Neuronal stem cell (in vitro differentiated cells): ENCODE measurements around the gene TMEM156.

Experiments used
- DNase-seq: peaks from one replicate; pipeline ENCODE4 v3.0.0-alpha.2; 2013; ENCODE audit warnings: low spot score
- H2AFZ ChIP-seq: one replicate; pipeline ENCODE4 v1.6.1; 2013; ENCODE audit warnings: mild to moderate bottlenecking, low read length, inconsistent platforms
- H2AK5ac ChIP-seq: 2 replicates; pipeline ENCODE4 v1.6.1; 2013; ENCODE audit warnings: low read depth, mild to moderate bottlenecking, inconsistent platforms, low read length, moderate library complexity, mixed read lengths
- H2BK120ac ChIP-seq: 2 replicates; pipeline ENCODE4 v1.6.1; 2013; ENCODE audit warnings: low read depth, mild to moderate bottlenecking, inconsistent platforms, low read length, moderate library complexity, mixed read lengths
- H2BK12ac ChIP-seq: one replicate; pipeline ENCODE4 v1.6.1; 2013; ENCODE audit warnings: low read length, inconsistent platforms
- H2BK15ac ChIP-seq: 2 replicates; pipeline ENCODE4 v1.6.1; 2013; ENCODE audit warnings: mild to moderate bottlenecking, low read length, inconsistent platforms, mixed read lengths
- H2BK5ac ChIP-seq: one replicate; pipeline ENCODE4 v1.6.1; 2013; ENCODE audit warnings: inconsistent platforms, mild to moderate bottlenecking, low read length, moderate library complexity
- H3K14ac ChIP-seq: one replicate; pipeline ENCODE4 v1.6.1; 2013; ENCODE audit warnings: low read length, inconsistent platforms
- H3K18ac ChIP-seq: 2 replicates; pipeline ENCODE4 v1.6.1; 2013; ENCODE audit warnings: low read length, inconsistent platforms
- H3K23ac ChIP-seq: 2 replicates; pipeline ENCODE4 v1.6.1; 2013; ENCODE audit warnings: low read depth, mild to moderate bottlenecking, mixed read lengths, low read length, inconsistent platforms; ENCODE audit not compliant: poor library complexity
- H3K27ac ChIP-seq: replicated peaks from 3 replicates; pipeline ENCODE4 v1.5.1; 2013; ENCODE audit warnings: low read length, inconsistent platforms
- H3K27me3 ChIP-seq, 3 experiments: 2 replicates each; pipeline ENCODE4 v1.6.1; 2013; ENCODE audit warnings: low read length in 3 of 3, mild to moderate bottlenecking in 2 of 3, inconsistent platforms in 1 of 3, low read depth in 1 of 3, mixed read lengths in 1 of 3, moderate library complexity in 1 of 3; ENCODE audit not compliant: control insufficient read depth in 3 of 3, insufficient read depth in 3 of 3
- H3K36me3 ChIP-seq, 2 donors: replicated peaks in 1 of 2; 2 replicates each; pipeline ENCODE4 v1.6.1; 2013; ENCODE audit warnings: low read length in 2 of 2; ENCODE audit not compliant: control insufficient read depth in 2 of 2, insufficient read depth in 2 of 2
- H3K4ac ChIP-seq: 2 replicates; pipeline ENCODE4 v1.6.1; 2013; ENCODE audit warnings: inconsistent platforms, mild to moderate bottlenecking, low read length, moderate library complexity
- H3K4me1 ChIP-seq, 2 donors: 1 replicate in 1 of 2; 2 replicates in 1 of 2; pipeline ENCODE4 v1.6.1; 2013; ENCODE audit warnings: low read length in 2 of 2, low read depth in 1 of 2; ENCODE audit not compliant: control insufficient read depth in 2 of 2, insufficient read depth in 1 of 2
- H3K4me2 ChIP-seq: one replicate; pipeline ENCODE4 v1.6.1; 2013; ENCODE audit warnings: mild to moderate bottlenecking, low read length, inconsistent platforms; ENCODE audit not compliant: insufficient read depth, poor library complexity, severe bottlenecking
- H3K4me3 ChIP-seq, 2 donors: 2 replicates each; pipeline ENCODE4 v1.5.1; 2013; ENCODE audit warnings: low read length in 2 of 2, mild to moderate bottlenecking in 2 of 2, inconsistent platforms in 1 of 2, moderate library complexity in 1 of 2
- H3K79me1 ChIP-seq: one replicate; pipeline ENCODE4 v1.6.1; 2013; ENCODE audit warnings: low read depth, mild to moderate bottlenecking, inconsistent platforms, low read length, moderate library complexity
- H3K9ac ChIP-seq: one replicate; pipeline ENCODE4 v1.6.1; 2013; ENCODE audit warnings: mild to moderate bottlenecking, low read depth, low read length, inconsistent platforms; ENCODE audit not compliant: poor library complexity
- H3K9me3 ChIP-seq, 2 donors: replicated peaks in 1 of 2; 2 replicates each; pipeline versions ENCODE3 to v1.6.1; 2013; ENCODE audit warnings: low read length in 2 of 2, mild to moderate bottlenecking in 2 of 2, inconsistent platforms in 1 of 2, low read depth in 1 of 2, mixed read lengths in 1 of 2, moderate library complexity in 1 of 2; ENCODE audit not compliant: control insufficient read depth in 2 of 2, insufficient read depth in 1 of 2
- H4K8ac ChIP-seq: one replicate; pipeline ENCODE4 v1.6.1; 2013; ENCODE audit warnings: low read depth, mild to moderate bottlenecking, inconsistent platforms, low read length, moderate library complexity
- H4K91ac ChIP-seq: one replicate; pipeline ENCODE4 v1.6.1; 2013; ENCODE audit warnings: low read length, low read depth, mild to moderate bottlenecking, inconsistent platforms; ENCODE audit not compliant: poor library complexity
- WGBS, 2 donors: extraction: QIAGEN DNeasy Blood & Tissue Kit; methylation state at CpG; one replicate each; pipeline ENCODE4 v1.1.7; 2013; ENCODE audit warnings: missing lambda C conversion rate in 2 of 2, mixed read lengths in 1 of 2; ENCODE audit not compliant: insufficient read length in 2 of 2, insufficient replicate concordance in 1 of 2; ENCODE audit errors: extremely low coverage in 2 of 2; 5-methylcytosine and 5-hydroxymethylcytosine counted together

The TMEM156 gene

GRCh38 chr4:38930707-38931106 lies 101.5 kb downstream of the TMEM156 start:
- H3K18ac ChIP-seq, result no peak overlapping the region
- H2AK5ac ChIP-seq, result no peak overlapping the region
- H2BK120ac ChIP-seq, result no peak overlapping the region
- H3K27ac ChIP-seq, result no peak overlapping the region
- H3K4me2 ChIP-seq, result no peak overlapping the region
- no CpG with 5 or more reads among the region's 6 CpGs for whole genome bisulfite sequencing, 2 donors
- no peak overlapping the region for H3K23ac ChIP-seq
- H2AFZ ChIP-seq, result no peak overlapping the region
- H3K14ac ChIP-seq, result no peak overlapping the region
- H3K36me3 ChIP-seq, result no peaks in the 10 kb centered on the region
- no peak overlapping the region for H3K4ac ChIP-seq
- no peak overlapping the region for H4K8ac ChIP-seq
- H3K4me3 ChIP-seq, result no peak overlapping the region
- no peak overlapping the region for H4K91ac ChIP-seq
- H3K4me1 ChIP-seq, result peaks cover 6 to 12% of the 10 kb centered on the region in 2 donors
- no peak overlapping the region for H2BK15ac ChIP-seq
- no peaks in the 10 kb centered on the region for H3K27me3 ChIP-seq
- no peaks in the 10 kb centered on the region for H3K9me3 ChIP-seq
- H2BK12ac ChIP-seq, result no peak overlapping the region
- H3K79me1 ChIP-seq, result no peaks in the 10 kb centered on the region
- H2BK5ac ChIP-seq, result no peak overlapping the region
- H3K9ac ChIP-seq, result no peak overlapping the region
- DNase-seq, result no peak

GRCh38 chr4:38930204-38930603 lies 102.0 kb downstream of the TMEM156 start:
- no peak overlapping the region for H2BK15ac ChIP-seq
- no peaks in the 10 kb centered on the region for H3K36me3 ChIP-seq
- H4K91ac ChIP-seq, result no peak overlapping the region
- H3K4me1 ChIP-seq, result peaks cover 6 to 12% of the 10 kb centered on the region in 2 donors
- no peak overlapping the region for H3K9ac ChIP-seq
- H3K79me1 ChIP-seq, result no peaks in the 10 kb centered on the region
- H3K9me3 ChIP-seq, result no peaks in the 10 kb centered on the region
- DNase-seq, result no peak
- H2AFZ ChIP-seq, result no peak overlapping the region
- H3K23ac ChIP-seq, result no peak overlapping the region
- no peak overlapping the region for H3K18ac ChIP-seq
- no peak overlapping the region for H2AK5ac ChIP-seq
- H3K27me3 ChIP-seq, result no peaks in the 10 kb centered on the region
- H2BK12ac ChIP-seq, result no peak overlapping the region
- no peak overlapping the region for H2BK120ac ChIP-seq
- no peak overlapping the region for H3K4ac ChIP-seq
- no peak overlapping the region for H3K27ac ChIP-seq
- WGBS, 2 donors, result no CpG with 5 or more reads among the region's 1 CpG
- H3K14ac ChIP-seq, result no peak overlapping the region
- H3K4me2 ChIP-seq, result no peak overlapping the region
- H3K4me3 ChIP-seq, result no peak overlapping the region
- H4K8ac ChIP-seq, result no peak overlapping the region
- no peak overlapping the region for H2BK5ac ChIP-seq

- H2BK5ac ChIP-seq, result no peak overlapping the region
- H3K4me2 ChIP-seq, result no peak overlapping the region
- H3K4me3 ChIP-seq, result peak overlapping the region in 1 of 2 donors; percentile 26
- H2BK15ac ChIP-seq, result peak overlapping the region; percentile 50
- H3K9ac ChIP-seq, result no peak overlapping the region
- H3K27ac ChIP-seq, result no peak overlapping the region
- no peak overlapping the region for H4K91ac ChIP-seq
- no peak overlapping the region for H4K8ac ChIP-seq
- no peak for DNase-seq
- H3K36me3 ChIP-seq, result no peaks in the 10 kb centered on the region
- peak overlapping the region; percentile 70 for H3K18ac ChIP-seq
- no peak overlapping the region for H2AFZ ChIP-seq
- H2BK12ac ChIP-seq, result peak overlapping the region; percentile 89
- no peak overlapping the region for H2BK120ac ChIP-seq
- H2AK5ac ChIP-seq, result peak overlapping the region; percentile 78
- H3K9me3 ChIP-seq, result no peaks in the 10 kb centered on the region
- no peaks in the 10 kb centered on the region for H3K27me3 ChIP-seq
- no peak overlapping the region for H3K4ac ChIP-seq
- no peak overlapping the region for H3K23ac ChIP-seq
- WGBS, 2 donors, result no CpG with 5 or more reads among the region's 9 CpGs
- no peaks in the 10 kb centered on the region for H3K79me1 ChIP-seq
- peaks cover 10 to 17% of the 10 kb centered on the region in 2 donors for H3K4me1 ChIP-seq
- no peak overlapping the region for H3K14ac ChIP-seq
Observed at GRCh38 chr4:38928974-38929373, 103.2 kb downstream of the TMEM156 start.

GRCh38 chr4:38928568-38928967 lies 103.6 kb downstream of the TMEM156 start:
- Histone ChIP-seq H3K4me1 (peaks cover 10 to 17% of the 10 kb centered on the region in 2 donors), H3K14ac (no peak overlapping the region), H3K9me3 (no peaks in the 10 kb centered on the region), H3K27me3 (no peaks in the 10 kb centered on the region), H4K91ac (no peak overlapping the region), H2BK15ac (peak overlapping the region; percentile 50), H3K27ac (no peak overlapping the region), H2AFZ (no peak overlapping the region), H3K4me3 (peak overlapping the region in 1 of 2 donors; percentile 26), H3K9ac (no peak overlapping the region), H3K36me3 (no peaks in the 10 kb centered on the region), H2BK120ac (no peak overlapping the region), H2AK5ac (peak overlapping the region; percentile 78), H3K4ac (no peak overlapping the region), H3K79me1 (no peaks in the 10 kb centered on the region), H3K4me2 (no peak overlapping the region), H3K23ac (no peak overlapping the region), H2BK12ac (peak overlapping the region; percentile 89), H3K18ac (peak overlapping the region; percentile 70), H4K8ac (no peak overlapping the region), H2BK5ac (no peak overlapping the region)
- DNase-seq, result no peak
- WGBS, 2 donors, result no CpG with 5 or more reads among the region's 3 CpGs
